ENCODE results near the gene PLK3.

- TF ChIP-seq CTCF (IDR thresholded peaks at IDR 0.05; ENCODE audit: low read length) (no peak), EZH2 (optimal IDR thresholded peaks at IDR 0.05; ENCODE audit: low read depth, low read length) (no peak), EZH2phosphoT487 (IDR thresholded peaks at IDR 0.05; ENCODE audit: low read length) (no peak)
Measured at GRCh38 chr1:44847845-44848244, 47.7 kb downstream of the PLK3 start.

All from MM.1S (cell line).